ENCODE data around the gene ZC3H12D. TPM values are rescaled to one million over a fixed set of nuclear protein-coding genes. Genes with fewer than 3 reads are reported as not detected.

ZC3H12D gene
- total and polyA plus RNA-seq, 2 of the 8 experiments (the other 6 are each of a cell fraction or from before 2014, with no cell fraction given), result 0.05 to 0.07 TPM

DNA sequence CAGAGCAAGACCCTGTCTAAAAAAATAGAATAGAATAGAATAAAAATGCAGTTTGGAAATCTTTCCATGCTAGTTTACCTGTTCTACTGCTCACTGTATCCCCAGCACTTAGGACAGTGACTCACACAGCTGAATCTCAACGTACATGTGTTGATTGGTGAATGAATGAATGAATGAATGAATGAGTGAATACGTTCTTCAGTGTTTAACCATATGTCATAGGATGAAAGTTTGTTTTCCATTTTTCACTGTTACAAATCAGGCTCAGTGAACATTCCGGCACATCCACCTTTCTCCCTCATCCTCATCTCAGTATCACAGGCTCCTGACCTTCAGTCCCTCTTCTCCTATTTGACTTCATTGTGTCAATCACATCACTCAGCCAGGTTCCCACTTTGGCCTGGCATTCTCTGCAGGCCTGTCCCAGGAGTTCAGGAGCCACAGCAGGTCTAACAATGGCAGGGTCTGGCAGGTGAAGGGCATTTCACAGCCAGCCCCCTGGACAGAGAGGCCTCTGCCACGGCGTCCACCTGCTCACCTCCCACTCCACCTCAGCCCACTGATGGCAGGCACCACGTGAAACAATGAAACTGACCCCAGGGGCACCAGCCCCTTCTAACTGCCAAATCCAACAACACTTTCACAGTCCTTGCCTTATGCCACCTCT is 7.9 kb downstream of the ZC3H12D start (continued):
- TF ChIP-seq CHD7 (IDR thresholded peaks at IDR 0.05; ENCODE audit: insufficient replicate concordance, low read length) (no peak), USF2 (IDR thresholded peaks at IDR 0.05; ENCODE audit: low read length) (no peak), TEAD4 (IDR thresholded peaks at IDR 0.05; ENCODE audit: low read depth, low read length) (no peak), SIX5 (IDR thresholded peaks at IDR 0.05; ENCODE audit: low read depth, low read length) (no peak), KDM5A (IDR thresholded peaks at IDR 0.05; ENCODE audit: low read length) (no peak), RBBP5 (IDR thresholded peaks at IDR 0.05; ENCODE audit: borderline replicate concordance, low read depth, low read length) (no peak), SIRT6 (IDR thresholded peaks at IDR 0.05; ENCODE audit: low read length) (no peak), ATF3 (IDR thresholded peaks at IDR 0.05; ENCODE audit: insufficient read depth, low read depth, low read length) (no peak)
